HG03039 (cell line): Measurements from ENCODE around the gene CBLB.

ENCODE experiments used
- ATAC-seq: cut with Tn5 transposase; IDR thresholded peaks from one replicate; pipeline ENCODE4 v1.9.1; 2021; ENCODE audit warnings: mild to moderate bottlenecking, moderate library complexity; ENCODE audit not compliant: unreplicated experiment

Gene CBLB

DNA sequence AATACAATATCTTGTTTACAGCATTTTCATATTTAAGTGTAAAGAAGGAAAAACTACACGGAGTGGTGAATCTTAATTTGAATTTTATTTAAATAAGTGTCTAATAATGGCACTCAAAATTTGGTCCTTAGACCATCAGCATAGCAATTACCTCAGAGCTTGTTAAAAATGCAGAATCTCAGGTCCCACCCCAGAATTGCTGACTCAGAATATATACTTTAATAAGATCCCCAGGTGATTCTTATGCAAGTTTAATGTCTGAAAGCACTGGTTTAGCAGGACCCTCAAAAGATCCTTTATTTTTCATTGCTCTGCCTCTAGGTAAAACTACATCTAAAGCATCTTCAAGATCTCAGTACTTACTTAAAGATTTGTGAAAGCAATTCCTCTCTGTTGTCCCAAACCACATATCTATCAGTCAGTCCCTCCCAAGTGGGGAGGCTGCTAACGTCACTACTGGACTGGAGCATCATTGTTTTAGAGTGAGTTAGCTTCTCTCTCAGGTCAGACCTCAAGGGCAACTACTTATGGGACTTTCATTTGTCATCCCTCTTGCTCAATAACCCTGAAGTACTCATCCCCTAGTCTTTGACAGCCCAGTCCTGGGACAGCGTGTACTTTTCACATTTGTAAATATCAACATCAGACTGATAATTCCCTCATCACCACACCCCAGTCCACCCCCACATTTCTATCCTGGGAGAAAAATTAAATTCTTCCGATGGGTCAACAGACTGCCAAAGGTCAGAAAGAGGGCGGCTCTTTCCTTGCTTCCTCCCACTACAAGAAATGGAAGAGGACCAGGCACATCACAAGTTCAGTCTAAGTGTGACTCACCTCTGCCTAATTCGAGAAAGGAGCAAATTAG, 76.7 kb downstream of the CBLB start:
- no peak for ATAC-seq

DNA sequence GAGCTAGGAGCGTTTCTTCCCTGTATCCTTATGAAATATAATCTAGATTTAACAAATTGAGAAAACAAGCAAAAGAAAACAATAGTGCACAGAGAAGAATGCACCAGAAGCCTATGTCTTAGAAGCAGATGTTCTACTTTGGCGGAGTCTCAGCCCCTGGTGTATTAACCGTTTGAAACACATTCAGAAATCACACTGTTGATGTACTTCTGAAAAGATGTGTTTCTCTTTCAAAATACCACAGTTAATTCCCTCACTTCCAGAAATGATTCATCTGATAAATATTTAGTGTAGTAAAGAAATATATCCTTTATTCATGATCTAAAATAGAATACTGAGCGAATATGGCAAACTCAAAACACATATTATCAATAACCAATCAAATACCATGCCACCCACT, 77.7 kb downstream of the CBLB start:
- no peak for ATAC-seq

DNA sequence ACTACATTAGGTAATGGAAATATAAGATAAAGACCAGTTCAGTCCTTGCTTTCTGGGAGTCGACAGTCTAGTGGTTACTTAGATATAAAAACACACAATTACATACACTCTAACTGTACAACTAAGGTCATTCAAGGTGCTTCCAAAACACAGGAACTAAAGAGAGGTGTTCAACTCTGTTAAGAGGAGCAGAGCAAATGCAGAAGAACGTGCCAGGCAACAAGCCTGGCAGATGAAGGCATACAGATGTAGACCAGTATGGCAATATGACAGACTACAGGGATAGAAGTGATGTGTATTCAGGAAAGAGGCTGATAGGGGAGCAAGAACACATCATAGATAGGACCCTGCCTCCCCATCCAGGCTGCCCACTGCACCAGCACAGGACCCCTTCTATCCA, 78.3 kb downstream of the CBLB start:
- ATAC-seq: no peak

DNA sequence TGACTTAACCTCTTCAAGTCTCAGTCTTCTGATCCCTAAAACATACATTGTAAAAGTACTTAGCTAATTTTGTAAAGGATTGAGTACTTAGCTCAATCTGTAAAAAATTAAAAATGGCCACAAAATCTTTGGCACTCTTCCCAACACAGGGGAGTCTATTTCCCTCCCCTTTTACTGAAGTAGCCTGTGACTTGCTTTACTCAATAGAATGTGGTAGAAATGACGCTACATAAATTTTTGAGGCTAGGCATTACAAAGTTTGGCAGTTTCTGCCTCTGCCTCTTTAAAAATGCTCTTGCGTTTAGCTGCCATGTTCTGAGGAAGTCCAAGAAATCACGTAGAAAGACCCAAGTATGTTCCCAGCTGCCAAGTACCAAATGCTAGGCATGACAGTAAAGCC, 80.2 kb downstream of the CBLB start:
- no peak for ATAC-seq

DNA sequence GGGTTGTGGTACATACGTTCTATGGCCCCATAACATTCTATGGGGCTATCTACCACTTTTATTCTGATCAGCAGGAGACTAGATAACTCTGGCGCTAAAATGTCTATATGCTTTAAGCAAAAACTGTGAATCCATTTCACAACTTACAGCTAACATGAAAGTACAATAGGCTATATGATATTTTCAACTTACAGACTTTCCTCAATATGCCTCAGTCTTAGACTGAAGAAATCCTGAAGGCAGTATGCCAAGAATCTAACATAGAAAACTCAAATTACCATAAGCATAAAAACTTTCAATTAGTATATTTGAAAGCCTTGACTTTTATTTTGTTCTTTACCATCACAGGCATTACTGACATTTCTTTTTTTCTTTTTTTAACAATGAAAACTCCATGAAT, 81.4 kb downstream of the CBLB start:
- no peak for ATAC-seq

DNA sequence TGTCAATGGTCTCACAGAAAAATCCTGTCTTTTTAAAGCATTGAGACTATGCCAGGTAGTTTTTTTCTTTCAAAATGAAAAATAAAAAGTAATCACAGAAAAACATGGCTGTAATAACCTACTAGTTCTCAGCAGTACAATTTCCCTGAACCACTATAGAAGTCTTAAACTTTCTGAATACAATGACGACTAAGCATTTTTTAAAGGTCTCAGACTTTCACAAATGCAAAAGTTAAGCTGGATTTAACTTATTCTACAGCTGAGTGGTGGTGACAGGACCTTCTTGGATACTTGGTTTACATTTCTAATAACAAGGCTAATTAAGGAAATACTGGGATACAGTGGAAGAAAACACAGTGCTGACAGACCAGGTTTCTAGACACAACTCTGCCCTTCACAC, 81.8 kb downstream of the CBLB start:
- no peak for ATAC-seq

DNA sequence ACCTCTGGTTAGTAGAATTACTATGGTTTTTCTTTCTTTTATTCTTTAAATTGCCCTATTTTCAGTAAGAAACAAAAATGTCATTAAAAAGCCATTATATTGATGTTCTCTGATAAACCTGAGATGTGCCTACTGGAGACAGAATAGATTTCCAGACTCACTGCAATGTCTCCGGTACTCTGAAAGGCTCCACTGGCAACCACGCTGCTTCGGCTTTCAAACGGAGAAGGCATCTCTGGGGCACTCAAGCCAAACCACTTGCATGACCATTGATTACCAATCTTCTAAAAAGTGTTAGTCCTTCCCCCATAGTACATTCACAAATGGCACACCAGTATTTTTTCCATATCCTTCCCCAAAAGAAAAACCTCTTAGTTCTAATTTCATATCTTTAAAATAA, 82.6 kb downstream of the CBLB start:
- ATAC-seq: no peak

DNA sequence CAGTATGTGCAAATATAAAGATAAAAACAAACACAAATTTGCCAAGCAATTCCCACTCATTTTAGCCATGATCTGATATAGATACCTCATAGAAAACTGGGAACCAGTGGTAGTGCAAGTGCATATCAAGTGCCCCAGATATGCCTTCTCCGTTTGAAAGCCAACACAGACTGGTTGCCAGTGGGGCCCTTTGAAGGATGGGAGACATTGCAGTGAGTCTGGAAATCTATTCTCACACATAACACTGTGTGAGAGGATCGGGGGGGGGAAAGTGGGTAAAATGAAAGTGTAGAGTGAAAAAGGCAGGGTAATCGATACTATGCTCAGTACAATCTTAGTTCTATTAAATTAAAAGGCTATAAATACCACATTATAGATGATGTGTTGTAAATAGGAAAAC, 83.0 kb downstream of the CBLB start:
- no peak for ATAC-seq

DNA sequence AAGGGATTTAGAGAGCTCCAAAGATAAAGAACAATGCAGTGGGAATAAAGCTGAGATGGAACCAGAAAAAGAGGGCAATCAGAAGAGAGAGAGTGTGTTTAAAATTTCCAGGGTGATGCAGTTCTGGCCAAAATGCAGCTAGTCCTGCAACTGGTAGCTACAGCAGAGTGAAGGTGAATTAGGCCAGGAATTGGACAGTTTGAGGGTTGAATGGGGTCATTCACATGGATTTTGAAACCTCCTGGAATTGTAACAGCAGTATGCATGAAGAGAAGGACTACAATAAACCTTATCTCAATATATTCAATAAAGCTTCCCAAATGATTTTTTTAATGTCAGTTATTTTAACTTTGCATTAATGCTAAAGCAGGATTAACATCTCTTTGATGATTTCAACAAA, 85.2 kb downstream of the CBLB start:
- ATAC-seq: no peak

DNA sequence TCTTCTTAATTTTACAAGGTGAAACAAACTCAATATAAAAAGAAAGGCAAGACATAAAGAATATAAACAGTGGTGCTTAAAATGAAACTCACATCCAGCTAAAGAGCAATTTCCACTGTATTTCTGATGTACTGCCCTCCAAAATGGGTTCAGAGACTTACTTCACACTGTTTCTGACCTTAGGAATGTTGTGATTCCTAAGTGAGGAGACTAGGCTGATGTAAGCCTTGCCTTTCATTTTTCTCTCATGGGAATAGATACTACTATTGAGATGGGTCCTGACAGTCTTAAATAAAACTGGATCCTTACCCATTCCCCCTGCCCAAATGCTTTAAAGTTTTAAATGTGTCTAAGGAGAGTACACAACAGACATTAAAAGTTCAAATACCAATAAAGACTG, 86.9 kb downstream of the CBLB start:
- no peak for ATAC-seq

DNA sequence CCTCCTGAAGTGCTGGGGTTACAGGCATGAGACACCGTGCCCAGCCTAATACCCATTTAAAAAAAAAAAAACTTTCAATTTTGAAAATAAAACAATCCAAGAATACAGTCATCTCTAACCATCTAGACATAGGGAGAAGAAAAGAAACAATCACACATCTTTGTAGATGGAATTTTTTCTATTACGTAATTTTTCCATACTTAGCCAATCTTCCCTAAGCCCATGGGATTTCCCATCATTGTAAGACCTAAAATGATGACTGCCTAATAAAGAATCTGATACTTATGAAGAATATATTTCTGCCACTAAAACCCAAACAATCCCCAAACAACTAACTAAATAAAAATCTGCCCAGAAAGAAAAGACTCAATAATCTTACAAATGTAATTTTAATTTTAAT, 88.7 kb downstream of the CBLB start:
- no peak for ATAC-seq

DNA sequence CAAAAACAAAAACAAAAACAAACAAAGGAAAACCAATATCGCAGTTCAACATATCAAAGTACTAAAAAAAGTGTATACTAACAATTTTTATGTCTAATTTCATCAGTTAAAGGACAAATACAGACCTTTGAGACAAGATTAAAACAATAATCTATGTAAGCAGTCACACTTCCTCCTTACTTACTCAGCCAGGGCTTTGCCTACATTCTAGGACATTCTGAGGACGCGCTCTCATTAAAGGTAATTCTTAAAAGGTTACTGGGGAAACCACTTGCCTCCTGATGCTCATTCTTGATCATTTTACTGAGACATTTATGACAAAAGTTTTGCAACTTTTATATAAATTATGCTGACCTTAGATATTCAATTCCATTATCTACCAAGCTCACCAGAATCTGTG, 93.4 kb downstream of the CBLB start:
- no peak for ATAC-seq

DNA sequence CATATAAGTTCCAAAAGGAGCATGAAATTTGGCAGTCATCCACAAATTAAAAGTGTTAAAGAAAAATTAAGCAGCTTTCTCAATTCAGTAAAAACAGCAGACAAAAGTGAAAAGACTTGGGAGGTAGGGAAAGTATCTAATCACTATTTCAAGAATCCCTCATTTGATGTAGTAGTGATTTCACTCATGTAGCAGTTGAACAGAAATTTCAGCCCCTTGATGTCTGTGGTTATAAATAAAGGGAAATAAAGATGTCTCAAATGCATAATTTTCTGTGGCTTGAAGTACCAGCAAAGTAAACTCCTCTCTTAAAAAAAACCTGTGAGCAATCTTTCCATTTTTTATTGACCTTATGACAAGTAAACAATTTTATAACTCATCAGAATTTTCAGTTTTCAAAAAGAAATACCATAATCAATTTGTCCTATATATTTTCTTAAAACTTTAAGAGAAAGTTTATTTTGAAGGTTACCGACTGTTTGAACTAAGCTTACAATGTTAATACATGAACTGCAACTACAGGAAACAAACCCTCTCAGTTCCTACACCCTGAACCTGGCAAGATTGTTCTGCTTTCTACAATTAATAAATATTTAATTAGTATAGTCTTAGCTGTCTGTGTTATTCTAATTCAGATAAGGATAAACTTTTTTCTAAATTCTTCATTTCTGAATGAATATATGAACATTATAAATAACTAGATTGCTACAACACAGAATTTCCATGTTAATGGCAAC, 94.2 kb downstream of the CBLB start:
- ATAC-seq: no peak

DNA sequence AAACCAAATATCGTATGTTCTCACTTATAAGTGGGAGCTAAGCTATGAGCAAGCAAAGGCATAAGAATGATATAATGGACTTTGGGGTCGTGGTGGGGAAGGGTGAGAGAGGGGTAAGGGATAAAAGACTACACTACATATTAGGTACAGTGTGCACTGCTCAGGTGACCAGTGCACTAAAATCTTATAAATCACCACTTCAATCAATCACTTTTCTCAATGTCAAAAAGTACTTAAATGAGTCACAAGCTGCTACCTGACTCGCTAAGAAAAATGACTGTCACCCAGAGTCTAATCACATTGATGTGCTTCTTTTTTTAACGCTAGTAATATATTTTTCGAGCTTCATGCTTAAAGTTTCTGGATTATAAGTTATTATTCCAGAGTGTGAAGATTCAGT, 95.5 kb downstream of the CBLB start:
- no peak for ATAC-seq

DNA sequence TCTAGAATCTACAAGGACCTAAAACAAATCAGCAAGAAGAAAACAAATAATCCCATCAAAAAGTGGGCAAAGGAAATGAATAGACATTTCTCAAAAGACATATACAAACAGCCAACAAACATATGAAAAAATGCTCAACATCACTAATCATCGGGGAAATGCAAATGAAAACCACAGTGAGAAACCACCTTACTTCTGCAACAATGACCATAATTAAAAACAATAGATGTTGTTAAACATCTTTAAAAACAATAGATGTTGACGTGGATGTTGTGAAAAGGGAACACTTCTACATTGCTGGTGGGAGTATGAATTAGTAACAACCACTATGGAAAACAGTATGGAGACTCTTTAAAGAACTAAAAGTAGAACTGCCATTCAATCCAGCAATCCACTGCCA, 96.2 kb downstream of the CBLB start:
- ATAC-seq: no peak

DNA sequence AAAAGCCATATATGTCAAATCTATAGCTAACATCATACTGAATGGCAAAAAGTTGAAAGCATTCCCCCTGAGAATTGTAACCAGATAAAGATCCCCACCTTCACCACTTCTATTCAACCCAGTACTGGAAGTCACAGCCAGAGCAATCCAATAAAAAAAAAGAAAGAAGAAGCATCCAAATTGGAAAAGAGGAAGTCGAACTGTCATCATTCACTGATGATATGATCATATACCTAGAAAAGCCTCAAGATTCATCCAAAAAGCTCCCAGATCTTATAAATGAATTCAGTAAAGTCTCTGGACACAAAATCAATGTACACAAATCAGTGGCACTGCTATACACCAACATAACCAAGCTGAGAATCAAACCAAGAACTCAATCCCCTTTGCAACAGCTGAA, 97.4 kb downstream of the CBLB start:
- ATAC-seq: no peak

DNA sequence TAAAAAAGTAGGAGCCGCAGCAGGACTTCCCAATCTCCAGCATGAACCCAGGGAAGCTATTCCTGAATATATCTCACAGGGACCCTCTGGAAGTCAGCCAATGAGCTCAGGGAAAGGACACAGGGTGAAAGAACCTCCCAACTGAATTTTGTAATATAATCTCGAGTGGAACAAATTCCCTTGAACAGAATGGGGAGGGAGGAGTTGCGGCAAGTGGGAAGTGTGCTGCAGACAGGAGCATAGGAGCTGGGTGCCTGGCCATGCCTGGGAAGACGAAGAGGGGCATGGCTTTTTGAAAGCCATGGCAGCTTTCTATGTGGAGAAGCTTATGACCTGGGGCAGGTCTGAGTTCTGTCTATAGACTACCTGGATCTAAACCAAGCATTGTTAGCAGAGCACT, 98.4 kb downstream of the CBLB start:
- ATAC-seq: no peak

DNA sequence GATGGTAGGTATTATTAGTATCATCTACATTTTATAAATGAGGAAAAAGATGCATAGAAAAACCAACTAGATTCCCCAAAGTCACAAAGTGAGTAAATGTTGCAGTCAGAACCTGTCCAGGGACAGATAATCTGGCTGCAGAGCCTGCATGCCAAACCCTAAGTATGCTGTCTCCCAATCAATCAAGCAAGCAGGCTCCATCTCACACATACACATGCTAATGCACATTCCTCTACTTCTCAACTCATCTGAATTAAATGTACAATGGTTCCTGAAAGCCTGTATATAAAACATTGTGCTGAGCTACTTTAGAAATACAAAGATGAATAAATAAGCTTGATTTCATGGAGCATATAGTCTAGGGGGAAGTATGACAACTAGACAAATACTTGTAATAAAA, 101.0 kb downstream of the CBLB start:
- no peak for ATAC-seq

DNA sequence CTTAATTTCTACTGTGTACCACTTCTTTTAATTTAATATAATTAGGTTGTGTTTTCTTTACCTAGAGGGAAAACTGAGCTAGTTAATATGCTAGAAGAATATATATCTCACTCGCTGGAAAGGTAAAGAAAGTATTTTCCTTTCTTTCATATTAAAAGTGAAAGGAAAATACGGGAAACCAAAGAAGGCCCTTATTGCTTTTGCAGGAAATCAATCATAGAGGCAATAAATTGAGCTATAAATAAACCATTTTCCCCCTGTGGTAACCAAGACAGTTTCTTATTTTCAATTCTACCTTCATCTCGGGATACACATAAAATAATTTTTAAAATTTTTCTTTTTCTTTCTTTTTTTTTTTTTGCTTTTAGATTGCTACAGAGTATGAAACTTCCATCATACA, 101.6 kb downstream of the CBLB start:
- ATAC-seq: no peak

DNA sequence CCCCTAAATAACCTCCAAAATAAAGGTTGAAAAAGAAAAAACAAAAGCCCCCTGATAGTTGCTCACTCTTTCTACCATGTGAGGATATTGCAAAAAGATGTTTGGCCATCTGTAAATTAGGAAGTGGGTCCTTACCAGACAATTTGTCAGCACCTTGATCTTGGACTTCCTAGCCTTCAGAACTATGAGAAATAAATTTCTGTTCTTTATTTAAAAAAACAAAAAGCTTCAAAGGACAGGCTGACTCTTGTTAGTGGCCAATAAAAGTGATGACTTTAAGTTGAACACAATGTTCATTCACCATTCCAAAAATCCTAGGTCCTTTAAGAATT, 103.5 kb downstream of the CBLB start:
- ATAC-seq: no peak

DNA sequence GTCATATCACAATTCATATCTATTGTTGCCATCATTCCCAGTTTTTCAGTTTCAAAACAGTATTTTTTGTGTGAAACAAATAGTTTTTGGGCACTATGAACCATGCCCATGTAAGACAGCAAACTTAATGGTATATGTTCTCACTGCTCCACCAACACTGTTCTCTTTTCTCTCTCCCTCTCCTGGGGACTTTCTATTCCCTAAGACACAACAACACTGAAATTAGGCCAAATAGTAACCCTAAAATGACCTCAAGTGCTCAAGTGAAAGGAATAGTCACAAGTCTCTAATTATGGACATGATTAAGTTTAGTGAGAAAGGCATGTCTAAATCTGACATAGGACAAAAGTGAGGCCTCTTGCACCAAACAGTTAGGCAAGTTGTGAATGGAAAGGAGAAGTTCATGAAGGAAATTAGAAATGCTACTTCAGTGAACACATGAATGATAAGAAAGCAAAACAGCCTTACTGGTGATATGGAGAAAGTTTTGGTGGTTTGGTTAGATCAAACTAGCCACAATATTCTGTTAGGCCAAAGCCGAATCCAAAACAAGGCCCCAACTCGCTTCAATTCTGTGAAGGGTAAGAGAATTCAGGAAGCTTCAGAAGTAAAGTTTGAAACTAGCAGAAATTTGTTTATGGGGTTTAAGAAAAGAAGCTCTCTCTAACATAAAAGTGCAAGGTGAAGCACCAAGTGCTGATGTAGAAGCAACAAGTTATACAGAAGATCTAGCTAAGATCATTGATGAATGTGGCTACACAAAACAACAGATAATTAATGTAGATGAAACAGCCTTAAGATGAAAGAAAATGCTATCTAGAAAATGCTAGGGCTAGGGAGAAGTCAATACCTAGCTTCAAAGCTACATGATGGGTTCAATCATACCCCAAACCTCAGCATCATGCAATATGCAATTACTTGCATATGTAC, 104.2 kb downstream of the CBLB start:
- no peak for ATAC-seq

DNA sequence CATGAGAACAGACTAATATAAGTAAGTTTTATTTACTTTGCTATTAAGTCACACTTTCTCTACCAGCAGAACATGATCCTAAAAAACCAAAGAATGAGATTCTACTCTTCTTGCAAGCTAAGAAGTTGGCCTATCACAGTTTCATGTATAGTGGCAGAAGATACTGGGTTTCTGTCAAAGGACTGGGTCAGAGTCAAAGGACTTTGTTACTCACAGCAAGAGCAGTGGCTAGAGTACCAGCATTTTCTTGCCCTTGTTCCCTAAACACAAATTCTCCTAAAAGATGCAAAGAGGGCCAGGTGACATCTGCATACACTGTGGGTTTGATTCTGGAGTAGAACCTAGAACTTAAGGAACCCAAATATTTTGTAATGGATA, 105.2 kb downstream of the CBLB start:
- no peak for ATAC-seq
